Measurements from ENCODE around the gene CKS2.

DNA sequence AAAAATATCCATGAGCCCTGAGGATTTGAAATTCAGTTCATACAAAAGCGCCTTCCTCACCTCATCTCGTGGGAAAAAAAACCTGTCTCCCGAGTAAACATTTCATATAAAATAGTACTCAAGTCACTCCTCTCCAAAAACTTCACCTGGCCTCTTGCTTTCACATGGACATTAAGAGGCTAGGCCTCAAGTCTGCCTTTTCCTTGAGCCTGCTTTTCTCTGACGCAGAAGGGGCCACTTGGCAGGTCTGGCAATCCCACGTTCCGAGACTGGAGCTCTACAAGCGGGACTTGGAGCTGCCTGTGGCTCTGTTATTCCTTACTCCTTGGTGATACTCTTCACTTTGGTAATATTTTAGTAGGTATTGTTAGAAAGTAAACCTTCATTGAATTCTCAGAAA lies 26.9 kb upstream of the CKS2 start:
- no peak for TF ChIP-seq POLR2AphosphoS5 (IDR thresholded peaks at IDR 0.05; ENCODE audit: low read depth, low read length)
- TF ChIP-seq, protein P1, sequence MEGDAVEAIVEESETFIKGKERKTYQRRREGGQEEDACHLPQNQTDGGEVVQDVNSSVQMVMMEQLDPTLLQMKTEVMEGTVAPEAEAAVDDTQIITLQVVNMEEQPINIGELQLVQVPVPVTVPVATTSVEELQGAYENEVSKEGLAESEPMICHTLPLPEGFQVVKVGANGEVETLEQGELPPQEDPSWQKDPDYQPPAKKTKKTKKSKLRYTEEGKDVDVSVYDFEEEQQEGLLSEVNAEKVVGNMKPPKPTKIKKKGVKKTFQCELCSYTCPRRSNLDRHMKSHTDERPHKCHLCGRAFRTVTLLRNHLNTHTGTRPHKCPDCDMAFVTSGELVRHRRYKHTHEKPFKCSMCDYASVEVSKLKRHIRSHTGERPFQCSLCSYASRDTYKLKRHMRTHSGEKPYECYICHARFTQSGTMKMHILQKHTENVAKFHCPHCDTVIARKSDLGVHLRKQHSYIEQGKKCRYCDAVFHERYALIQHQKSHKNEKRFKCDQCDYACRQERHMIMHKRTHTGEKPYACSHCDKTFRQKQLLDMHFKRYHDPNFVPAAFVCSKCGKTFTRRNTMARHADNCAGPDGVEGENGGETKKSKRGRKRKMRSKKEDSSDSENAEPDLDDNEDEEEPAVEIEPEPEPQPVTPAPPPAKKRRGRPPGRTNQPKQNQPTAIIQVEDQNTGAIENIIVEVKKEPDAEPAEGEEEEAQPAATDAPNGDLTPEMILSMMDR (IDR thresholded peaks at IDR 0.05), result no peak
- TF ChIP-seq, protein P2, sequence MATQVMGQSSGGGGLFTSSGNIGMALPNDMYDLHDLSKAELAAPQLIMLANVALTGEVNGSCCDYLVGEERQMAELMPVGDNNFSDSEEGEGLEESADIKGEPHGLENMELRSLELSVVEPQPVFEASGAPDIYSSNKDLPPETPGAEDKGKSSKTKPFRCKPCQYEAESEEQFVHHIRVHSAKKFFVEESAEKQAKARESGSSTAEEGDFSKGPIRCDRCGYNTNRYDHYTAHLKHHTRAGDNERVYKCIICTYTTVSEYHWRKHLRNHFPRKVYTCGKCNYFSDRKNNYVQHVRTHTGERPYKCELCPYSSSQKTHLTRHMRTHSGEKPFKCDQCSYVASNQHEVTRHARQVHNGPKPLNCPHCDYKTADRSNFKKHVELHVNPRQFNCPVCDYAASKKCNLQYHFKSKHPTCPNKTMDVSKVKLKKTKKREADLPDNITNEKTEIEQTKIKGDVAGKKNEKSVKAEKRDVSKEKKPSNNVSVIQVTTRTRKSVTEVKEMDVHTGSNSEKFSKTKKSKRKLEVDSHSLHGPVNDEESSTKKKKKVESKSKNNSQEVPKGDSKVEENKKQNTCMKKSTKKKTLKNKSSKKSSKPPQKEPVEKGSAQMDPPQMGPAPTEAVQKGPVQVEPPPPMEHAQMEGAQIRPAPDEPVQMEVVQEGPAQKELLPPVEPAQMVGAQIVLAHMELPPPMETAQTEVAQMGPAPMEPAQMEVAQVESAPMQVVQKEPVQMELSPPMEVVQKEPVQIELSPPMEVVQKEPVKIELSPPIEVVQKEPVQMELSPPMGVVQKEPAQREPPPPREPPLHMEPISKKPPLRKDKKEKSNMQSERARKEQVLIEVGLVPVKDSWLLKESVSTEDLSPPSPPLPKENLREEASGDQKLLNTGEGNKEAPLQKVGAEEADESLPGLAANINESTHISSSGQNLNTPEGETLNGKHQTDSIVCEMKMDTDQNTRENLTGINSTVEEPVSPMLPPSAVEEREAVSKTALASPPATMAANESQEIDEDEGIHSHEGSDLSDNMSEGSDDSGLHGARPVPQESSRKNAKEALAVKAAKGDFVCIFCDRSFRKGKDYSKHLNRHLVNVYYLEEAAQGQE (IDR thresholded peaks at IDR 0.05; ENCODE audit: insufficient read depth in 1 of 2, low read depth in 2 of 2, low read length in 1 of 2), result no peak
